HG03097 (cell line): ENCODE data around the gene ADCY9.
A peak's percentile ranks its signal among the peaks of the same experiment; 100 is the strongest.

ENCODE experiments used
- ATAC-seq: cut with Tn5 transposase; IDR thresholded peaks from one replicate; pipeline ENCODE4 v1.9.1; 2021; ENCODE audit not compliant: unreplicated experiment, low FRiP score

ADCY9 gene

GRCh38 chr16:4124535-4125294, 8.5 kb upstream of the ADCY9 start:
- no peak for ATAC-seq

- no peak for ATAC-seq
These were observed 7.5 kb upstream of the ADCY9 start for GRCh38 chr16:4123616-4124300.

- ATAC-seq: no peak
These were observed 3.9 kb upstream of the ADCY9 start for GRCh38 chr16:4120176-4120575.

- ATAC-seq: no peak
These were observed 972 bp upstream of the ADCY9 start for GRCh38 chr16:4117250-4117578.

- peak; percentile 28 for ATAC-seq
These were observed 308 bp downstream of the ADCY9 start for GRCh38 chr16:4115949-4116318.

- ATAC-seq: no peak
These were observed 863 bp downstream of the ADCY9 start for GRCh38 chr16:4115209-4115948.

- no peak for ATAC-seq
These were observed 1.7 kb downstream of the ADCY9 start for GRCh38 chr16:4114257-4115208.

- no peak for ATAC-seq
These were observed 2.6 kb downstream of the ADCY9 start for GRCh38 chr16:4113358-4114256.

- no peak for ATAC-seq
These were observed 4.2 kb downstream of the ADCY9 start for GRCh38 chr16:4111748-4112696.

- ATAC-seq: no peak
These were observed 5.6 kb downstream of the ADCY9 start for GRCh38 chr16:4110680-4111079.

GRCh38 chr16:4110065-4110464, 6.2 kb downstream of the ADCY9 start:
- ATAC-seq: no peak

GRCh38 chr16:4109250-4109736, 6.9 kb downstream of the ADCY9 start:
- no peak for ATAC-seq

- no peak for ATAC-seq
These were observed 9.7 kb downstream of the ADCY9 start for GRCh38 chr16:4106516-4106915.

- no peak for ATAC-seq
These were observed 10.4 kb downstream of the ADCY9 start for GRCh38 chr16:4105848-4106247.

GRCh38 chr16:4103745-4104144, 12.5 kb downstream of the ADCY9 start:
- no peak for ATAC-seq

GRCh38 chr16:4101421-4102219, 14.6 kb downstream of the ADCY9 start:
- no peak for ATAC-seq

- ATAC-seq: no peak
These were observed 17.7 kb downstream of the ADCY9 start for GRCh38 chr16:4098501-4098900.

GRCh38 chr16:4097826-4098240, 18.4 kb downstream of the ADCY9 start:
- ATAC-seq: no peak
